DND-41 (cell line): ENCODE results near the gene LIG1.
A peak's percentile ranks its signal among the peaks of the same experiment; 100 is the strongest.

Experiments
- ATAC-seq: fragments of 200-7000 bp; cut with Tn5 transposase; 3 replicates; pipeline ENCODE4 v1.9.1; 2021; ENCODE audit warnings: low read depth; ENCODE audit not compliant: insufficient read depth
- DNase-seq: peaks from one replicate; pipeline ENCODE4 v3.0.0-alpha.2; 2020
- H2AFZ ChIP-seq: 2 replicates; pipeline ENCODE4 v1.6.0; 2012; ENCODE audit warnings: low read depth, low read length
- H3K27ac ChIP-seq: 2 replicates; pipeline ENCODE4 v1.5.1; 2012; ENCODE audit warnings: low read length, inconsistent platforms
- H3K27me3 ChIP-seq: fragments of 200-600 bp; sonication (generic); 2 replicates; pipeline ENCODE4 v1.6.0; 2012; ENCODE audit warnings: low read length, mild to moderate bottlenecking, inconsistent platforms; ENCODE audit not compliant: insufficient read depth, poor library complexity
- H3K36me3 ChIP-seq: 2 replicates; pipeline ENCODE4 v1.5.1; 2012; ENCODE audit warnings: low read length, inconsistent platforms; ENCODE audit not compliant: insufficient read depth
- H3K4me1 ChIP-seq: 2 replicates; pipeline ENCODE4 v1.5.1; 2012; ENCODE audit warnings: mild to moderate bottlenecking, low read length; ENCODE audit not compliant: insufficient read depth
- H3K4me2 ChIP-seq: 2 replicates; pipeline ENCODE4 v1.6.0; 2012; ENCODE audit warnings: mild to moderate bottlenecking, moderate library complexity, low read length, inconsistent platforms; ENCODE audit not compliant: insufficient read depth
- H3K4me3 ChIP-seq, 2 experiments: fragments of 200-600 bp in 1 of 2; shearing (Covaris generic) in 1 of 2; 2 replicates each; pipeline ENCODE4 v1.5.1; 2012 to 2016; ENCODE audit warnings: inconsistent platforms in 2 of 2, low read length in 2 of 2, mild to moderate bottlenecking in 2 of 2, low read depth in 1 of 2, moderate library complexity in 1 of 2
- H3K79me2 ChIP-seq: 2 replicates; pipeline ENCODE4 v1.6.0; 2012; ENCODE audit warnings: low read length, inconsistent platforms; ENCODE audit not compliant: insufficient read depth
- H3K9ac ChIP-seq: 2 replicates; pipeline ENCODE4 v1.6.0; 2012; ENCODE audit warnings: low read depth, mild to moderate bottlenecking, inconsistent platforms, low read length, moderate library complexity
- H3K9me3 ChIP-seq: 2 replicates; pipeline ENCODE4 v1.5.1; 2012; ENCODE audit warnings: low read length, moderate library complexity, mild to moderate bottlenecking, inconsistent platforms; ENCODE audit not compliant: insufficient read depth, severe bottlenecking
- H4K20me1 ChIP-seq: 2 replicates; pipeline ENCODE4 v1.6.0; 2012; ENCODE audit warnings: low read length; ENCODE audit not compliant: insufficient read depth
- CTCF ChIP-seq: IDR thresholded peaks from 2 replicates; pipeline ENCODE4 v1.5.1; 2012; ENCODE audit warnings: borderline replicate concordance, low read length, moderate library complexity, mild to moderate bottlenecking; ENCODE audit not compliant: poor library complexity, severe bottlenecking; ENCODE audit errors: extremely low read depth
- EZH2 ChIP-seq: IDR thresholded peaks from 3 replicates; pipeline ENCODE4 v1.6.1; 2012; ENCODE audit warnings: borderline replicate concordance, low read depth, mild to moderate bottlenecking, moderate library complexity, low read length, inconsistent platforms; ENCODE audit not compliant: severe bottlenecking

The LIG1 gene

GRCh38 chr19:48120505-48120904 lies 49.6 kb downstream of the LIG1 start:
- TF ChIP-seq CTCF (no peak), EZH2 (no peak)

GRCh38 chr19:48118131-48118517 lies 52.0 kb downstream of the LIG1 start:
- ATAC-seq (no peak), DNase-seq (no peak)
- H3K27ac ChIP-seq, result 0 out of 2 replicates have a peak overlapping the region, but pooled peaks have one; percentile 9
- no peak for TF ChIP-seq CTCF
- TF ChIP-seq EZH2, result no peak
- peaks cover 82% of the 10 kb centered on the region for H3K36me3 ChIP-seq
- H3K4me1 ChIP-seq, result no peaks in the 10 kb centered on the region
- H3K4me3 ChIP-seq, result no peak overlapping the region
- no peaks in the 10 kb centered on the region for H3K9me3 ChIP-seq
- no peaks in the 10 kb centered on the region for H3K79me2 ChIP-seq
- H4K20me1 ChIP-seq, result no peaks in the 10 kb centered on the region
- H3K4me2 ChIP-seq, result no peak overlapping the region
- no peak overlapping the region for H2AFZ ChIP-seq
- H3K27me3 ChIP-seq, result no peaks in the 10 kb centered on the region
- no peak overlapping the region for H3K9ac ChIP-seq

More at GRCh38 chr19:48120505-48120904, 49.6 kb downstream of the LIG1 start:
- Histone ChIP-seq H3K4me1 (no peaks in the 10 kb centered on the region), H3K4me2 (no peak overlapping the region), H4K20me1 (no peaks in the 10 kb centered on the region), H2AFZ (no peak overlapping the region), H3K79me2 (no peaks in the 10 kb centered on the region), H3K9me3 (no peaks in the 10 kb centered on the region), H3K4me3 (no peak overlapping the region), H3K36me3 (peaks cover 95% of the 10 kb centered on the region), H3K9ac (no peak overlapping the region), H3K27me3 (no peaks in the 10 kb centered on the region), H3K27ac (no peak overlapping the region)
- ATAC-seq (no peak), DNase-seq (no peak)

- H3K9ac ChIP-seq, result no peak overlapping the region
- no peak for TF ChIP-seq EZH2
- no peak for TF ChIP-seq CTCF
- no peaks in the 10 kb centered on the region for H4K20me1 ChIP-seq
- peaks cover 77% of the 10 kb centered on the region for H3K36me3 ChIP-seq
- no peak overlapping the region for H3K4me3 ChIP-seq
- no peaks in the 10 kb centered on the region for H3K79me2 ChIP-seq
- no peaks in the 10 kb centered on the region for H3K4me1 ChIP-seq
- no peak overlapping the region for H3K4me2 ChIP-seq
- no peak overlapping the region for H2AFZ ChIP-seq
- DNase-seq (no peak), ATAC-seq (no peak)
- H3K27ac ChIP-seq, result 0 out of 2 replicates have a peak overlapping the region, but pooled peaks have one; percentile 9
- H3K27me3 ChIP-seq, result no peaks in the 10 kb centered on the region
- H3K9me3 ChIP-seq, result no peaks in the 10 kb centered on the region
These were observed 52.5 kb downstream of the LIG1 start for GRCh38 chr19:48117515-48118130.
